ENCODE data around the gene RYR1.

- no peak for TF ChIP-seq CTCF (IDR thresholded peaks at IDR 0.05; ENCODE audit: poor library complexity)
- TF ChIP-seq EZH2 (IDR thresholded peaks at IDR 0.05; ENCODE audit: borderline replicate concordance): no peak
- TF ChIP-seq EZH2phosphoT487 (IDR thresholded peaks at IDR 0.05; ENCODE audit: low read depth, severe bottlenecking, unreplicated experiment): no peak
Observed at GRCh38 chr19:38394488-38394887, 39.0 kb upstream of the RYR1 start.

Measured in hepatocyte (in vitro differentiated cells).